H1 (cell line): Measurements from ENCODE around the gene LPCAT1. TPM values are rescaled to one million over a fixed set of nuclear protein-coding genes. Genes with fewer than 3 reads are reported as not detected.

Experiments used
- ASH2L ChIP-seq: fragments of 200-600, 300-600 bp; sonication (generic); IDR thresholded peaks from one replicate; pipeline ENCODE4 v1.7.1; 2017; ENCODE audit warnings: low read length
- EZH2 ChIP-seq: fragments of 200-600 bp; sonication (generic); IDR thresholded peaks from 2 replicates; pipeline ENCODE4 v1.7.1; 2012; ENCODE audit warnings: low read depth, mild to moderate bottlenecking, moderate library complexity, low read length, inconsistent platforms; ENCODE audit not compliant: severe bottlenecking
- NANOG ChIP-seq: IDR thresholded peaks from 2 replicates; pipeline ENCODE4 v1.6.1; 2011; ENCODE audit warnings: low read length, low read depth, mild to moderate bottlenecking, inconsistent platforms; ENCODE audit not compliant: insufficient read depth, poor library complexity, severe bottlenecking
- POLR2A ChIP-seq, 2 experiments: IDR thresholded peaks; 1 replicate in 1 of 2; 2 replicates in 1 of 2; pipeline ENCODE4 v1.6.1; 2011; ENCODE audit warnings: low read depth in 2 of 2, low read length in 2 of 2, mild to moderate bottlenecking in 2 of 2; ENCODE audit errors: control extremely low read depth in 1 of 2
- POLR2AphosphoS5 ChIP-seq: IDR thresholded peaks from 2 replicates; pipeline ENCODE4 v1.6.1; 2011; ENCODE audit warnings: low read depth, low read length
- RAD21 ChIP-seq, 2 experiments: IDR thresholded peaks in 1 of 2; conservative IDR thresholded peaks in 1 of 2; 2 replicates each; pipeline ENCODE4 v1.6.1; 2011; ENCODE audit warnings: low read depth in 2 of 2, low read length in 2 of 2, improper control_type of control experiment in 1 of 2, inconsistent platforms in 1 of 2, mild to moderate bottlenecking in 1 of 2, moderate library complexity in 1 of 2
- ZNF274 ChIP-seq: IDR thresholded peaks from 2 replicates; pipeline ENCODE4 v1.7.0; 2012; ENCODE audit warnings: low read length, borderline replicate concordance; ENCODE audit errors: extremely low read depth
- polyA plus RNA-seq, 7 experiments: library from polyadenylated mRNA; depleted of rRNA in 3 of 7; stranded (reverse) in 5 of 7; unstranded in 2 of 7; fragments of >200 nt in 5 of 7; fragments of 200-250 nt in 2 of 7; gene quantifications; 1 replicate in 5 of 7; 2 replicates in 1 of 7; 4 replicates in 1 of 7; pipeline versions ENCODE4 v1.2.1 to v1.2.3, GENCODE V29; 2011 to 2013; ENCODE audit warnings: missing spikeins in 2 of 7, mixed read lengths in 2 of 7
- total RNA-seq: library from RNA; stranded (reverse); fragmentation: NEBNext Ultra II Directional; extraction: Animal tissue kit (Norgen Biotek cat#: 25700); gene quantifications from 2 replicates; pipeline ENCODE4 v1.2.1, GENCODE V29; 2021
- TF ChIP-seq, protein P1 (sequence below), 3 experiments: IDR thresholded peaks; 1 replicate in 2 of 3; 2 replicates in 1 of 3; pipeline versions ENCODE4 v1.5.1 to v1.6.1; 2011; ENCODE audit warnings: low read length in 3 of 3, mild to moderate bottlenecking in 3 of 3, inconsistent platforms in 2 of 3, low read depth in 1 of 3, moderate library complexity in 1 of 3; ENCODE audit not compliant: insufficient read depth in 1 of 3; ENCODE audit errors: control extremely low read depth in 1 of 3

LPCAT1 gene
- total and polyA plus RNA-seq, 2 of the 8 experiments (the other 6 are each of a cell fraction or from before 2014, with no cell fraction given) = 107 to 260 TPM

DNA sequence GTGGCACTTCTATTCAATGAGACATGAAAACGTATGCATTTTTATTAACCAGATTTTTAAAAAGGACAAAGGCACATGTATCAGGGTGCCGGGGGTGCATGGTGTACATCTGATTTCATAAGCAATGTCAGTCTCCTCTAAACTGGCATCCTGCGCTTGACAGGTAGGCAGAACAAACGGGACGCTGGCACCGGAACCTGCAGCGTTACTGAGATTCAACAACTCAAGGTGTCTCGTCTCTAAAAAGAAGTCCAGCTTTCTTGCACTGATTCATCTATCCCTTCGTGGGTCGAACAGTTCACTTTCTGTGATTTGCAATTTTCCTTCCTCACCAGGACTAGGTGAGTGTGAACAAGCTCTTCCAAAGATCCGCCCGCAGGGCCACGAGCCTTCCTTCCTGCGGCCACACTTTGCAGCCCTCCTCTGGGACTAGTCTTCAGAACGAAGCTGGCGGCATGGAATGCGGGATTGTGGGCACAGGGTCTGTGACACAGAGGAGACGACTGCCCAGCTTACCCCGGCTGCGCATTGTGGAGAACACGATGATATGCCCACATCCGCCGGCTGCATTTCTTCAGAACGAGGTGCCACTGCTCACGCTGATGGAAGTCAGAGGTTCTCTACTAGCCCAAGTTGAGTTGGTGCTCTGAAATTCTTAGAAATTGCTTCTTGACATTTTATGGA is 85.7 kb downstream of the LPCAT1 start (continued):
- TF ChIP-seq POLR2AphosphoS5 = no peak
- no peak for TF ChIP-seq RAD21 (IDR thresholded peaks at IDR 0.05 in 1 of 2, conservative IDR thresholded peaks at IDR 0.05 in 1 of 2; ENCODE audit: low read depth in 2 of 2, low read length in 2 of 2)
- TF ChIP-seq ASH2L = no peak
- TF ChIP-seq, protein P1, sequence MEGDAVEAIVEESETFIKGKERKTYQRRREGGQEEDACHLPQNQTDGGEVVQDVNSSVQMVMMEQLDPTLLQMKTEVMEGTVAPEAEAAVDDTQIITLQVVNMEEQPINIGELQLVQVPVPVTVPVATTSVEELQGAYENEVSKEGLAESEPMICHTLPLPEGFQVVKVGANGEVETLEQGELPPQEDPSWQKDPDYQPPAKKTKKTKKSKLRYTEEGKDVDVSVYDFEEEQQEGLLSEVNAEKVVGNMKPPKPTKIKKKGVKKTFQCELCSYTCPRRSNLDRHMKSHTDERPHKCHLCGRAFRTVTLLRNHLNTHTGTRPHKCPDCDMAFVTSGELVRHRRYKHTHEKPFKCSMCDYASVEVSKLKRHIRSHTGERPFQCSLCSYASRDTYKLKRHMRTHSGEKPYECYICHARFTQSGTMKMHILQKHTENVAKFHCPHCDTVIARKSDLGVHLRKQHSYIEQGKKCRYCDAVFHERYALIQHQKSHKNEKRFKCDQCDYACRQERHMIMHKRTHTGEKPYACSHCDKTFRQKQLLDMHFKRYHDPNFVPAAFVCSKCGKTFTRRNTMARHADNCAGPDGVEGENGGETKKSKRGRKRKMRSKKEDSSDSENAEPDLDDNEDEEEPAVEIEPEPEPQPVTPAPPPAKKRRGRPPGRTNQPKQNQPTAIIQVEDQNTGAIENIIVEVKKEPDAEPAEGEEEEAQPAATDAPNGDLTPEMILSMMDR (IDR thresholded peaks at IDR 0.05; ENCODE audit: control extremely low read depth in 1 of 3, insufficient read depth in 1 of 3, low read depth in 1 of 3, low read length in 3 of 3) = no peak
- no peak for TF ChIP-seq EZH2
- no peak for TF ChIP-seq NANOG
- no peak for TF ChIP-seq POLR2A (IDR thresholded peaks at IDR 0.05; ENCODE audit: control extremely low read depth in 1 of 2, low read depth in 2 of 2, low read length in 2 of 2)
- TF ChIP-seq ZNF274 = no peak
